Measurements from ENCODE around the gene NNAT.

NNAT gene

DNA sequence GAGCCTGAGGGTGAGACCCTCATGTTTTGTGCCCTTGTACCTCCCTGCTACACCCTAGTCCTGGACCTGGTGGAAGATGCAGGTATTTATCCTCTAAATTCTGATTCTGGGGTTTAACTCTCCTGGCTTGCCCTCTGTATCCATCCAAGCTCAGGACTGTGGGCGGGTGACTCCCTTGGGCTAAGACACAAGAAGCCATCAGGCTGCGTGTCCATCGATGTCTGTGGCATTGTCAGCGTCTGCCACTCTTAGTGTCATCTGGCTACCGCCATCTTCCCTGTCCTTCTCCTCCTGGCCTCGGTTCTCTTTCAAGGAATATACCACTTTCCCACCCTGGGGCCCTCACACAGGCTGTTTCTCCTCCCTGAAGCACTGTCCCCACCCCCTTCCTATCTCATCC, 35.5 kb downstream of the NNAT start:
- H3K36me3 Mint-ChIP-seq, result no peaks in the 10 kb centered on the region
- no peaks in the 10 kb centered on the region for H3K4me1 Mint-ChIP-seq
- CTCF ChIA-PET, result no interaction called here
- H3K27me3 Mint-ChIP-seq, result peaks cover 40% of the 10 kb centered on the region
- no peak overlapping the region for H3K4me3 Mint-ChIP-seq
- H3K27ac Mint-ChIP-seq, result peak overlapping the region; percentile 61
- no peaks in the 10 kb centered on the region for H3K9me3 Mint-ChIP-seq
- no peak for DNase-seq

DNA sequence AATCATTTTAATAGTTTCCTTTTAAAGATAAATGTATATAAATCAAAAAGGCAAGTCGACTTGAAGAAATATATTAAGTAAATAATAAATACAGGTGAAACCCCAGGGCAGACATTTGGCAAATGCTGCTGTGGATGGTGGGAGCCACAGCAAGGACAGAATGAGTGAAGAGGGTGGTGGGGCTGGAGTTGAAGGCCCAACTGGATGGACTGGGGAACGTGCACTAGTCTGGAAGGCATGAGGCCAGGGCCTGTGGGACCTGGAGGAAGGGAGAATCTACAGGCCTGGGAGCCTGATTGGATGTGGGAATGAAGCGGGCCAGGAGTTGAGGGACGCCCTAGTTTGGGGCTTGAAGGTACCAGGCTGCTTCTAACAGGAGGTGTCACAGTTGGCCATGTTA, 37.3 kb downstream of the NNAT start:
- Mint-ChIP-seq H3K9me3 (no peaks in the 10 kb centered on the region), H3K27me3 (peaks cover 38% of the 10 kb centered on the region), H3K4me1 (no peaks in the 10 kb centered on the region), H3K27ac (peak overlapping the region; percentile 49), H3K4me3 (no peak overlapping the region), H3K36me3 (no peaks in the 10 kb centered on the region)
- no peak for DNase-seq
- CTCF ChIA-PET, result no interaction called here

DNA sequence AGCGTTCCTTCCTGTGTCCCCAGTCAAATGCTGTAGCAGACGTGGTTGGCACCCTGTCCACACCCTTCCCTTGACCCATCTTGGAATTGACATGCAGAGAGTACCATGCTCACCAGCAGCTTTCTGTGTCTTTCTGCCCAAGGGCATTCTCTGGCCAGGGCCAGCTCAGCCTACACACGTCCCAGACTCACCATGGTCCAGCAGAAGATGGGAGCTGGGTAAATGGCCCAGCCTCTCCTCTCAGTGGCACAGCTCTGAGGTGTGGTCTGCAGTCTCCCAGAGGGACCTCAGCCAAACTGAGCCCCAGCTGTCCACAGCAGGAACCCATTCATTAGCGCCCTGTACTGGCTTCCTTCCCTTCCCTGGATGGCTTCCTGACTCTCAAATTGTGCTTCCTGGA, 37.7 kb downstream of the NNAT start:
- Mint-ChIP-seq H3K27me3 (peaks cover 36% of the 10 kb centered on the region), H3K4me3 (no peak overlapping the region), H3K36me3 (no peaks in the 10 kb centered on the region), H3K27ac (no peak overlapping the region), H3K9me3 (no peaks in the 10 kb centered on the region), H3K4me1 (no peaks in the 10 kb centered on the region)
- DNase-seq, result no peak
- CTCF ChIA-PET, result interaction anchor here (0.5 kb wide), 1 partner anchor 790 kb away, joined by 3 read pairs; no protein-coding TSS in a partner anchor

DNA sequence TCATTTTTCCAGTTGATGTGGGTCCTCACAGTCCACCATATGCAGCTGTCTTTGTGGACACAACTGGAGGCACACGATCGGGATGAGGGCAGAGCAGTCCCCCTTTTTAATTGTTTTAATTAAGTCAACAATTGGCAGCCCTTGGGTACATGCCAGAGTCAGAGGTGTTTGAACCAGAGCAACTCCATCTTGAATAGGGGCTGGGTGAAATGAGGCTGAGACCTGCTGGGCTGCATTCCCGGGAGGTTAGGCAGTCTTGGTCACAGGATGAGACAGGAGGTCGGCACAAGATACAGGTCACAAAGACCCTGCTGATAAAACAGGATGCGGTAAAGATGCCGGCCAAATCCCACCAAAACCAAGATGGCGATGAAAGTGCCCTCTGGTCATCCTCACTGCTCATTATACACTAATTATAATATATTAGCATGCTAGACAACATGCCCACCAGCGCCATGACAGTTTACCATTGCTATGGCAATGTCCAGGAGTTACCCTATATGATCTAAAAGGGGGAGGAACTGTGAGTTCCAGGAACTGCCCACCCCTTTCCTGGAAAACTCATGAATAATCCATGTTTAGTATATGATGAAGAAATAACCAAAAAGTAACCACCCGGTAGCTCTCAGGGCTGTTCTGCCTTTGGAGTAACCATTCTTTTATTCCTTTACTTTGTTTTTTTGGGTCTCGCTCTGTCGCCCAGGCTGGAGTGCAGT, 38.4 kb downstream of the NNAT start:
- DNase-seq, result no peak
- no peaks in the 10 kb centered on the region for H3K36me3 Mint-ChIP-seq
- peaks cover 43% of the 10 kb centered on the region for H3K27me3 Mint-ChIP-seq
- H3K4me3 Mint-ChIP-seq, result no peak overlapping the region
- no peak overlapping the region for H3K27ac Mint-ChIP-seq
- H3K9me3 Mint-ChIP-seq, result no peaks in the 10 kb centered on the region
- CTCF ChIA-PET, result interaction anchor here (0.5 kb wide), 1 partner anchor 789 kb away, joined by 3 read pairs; no protein-coding TSS in a partner anchor
- no peaks in the 10 kb centered on the region for H3K4me1 Mint-ChIP-seq

DNA sequence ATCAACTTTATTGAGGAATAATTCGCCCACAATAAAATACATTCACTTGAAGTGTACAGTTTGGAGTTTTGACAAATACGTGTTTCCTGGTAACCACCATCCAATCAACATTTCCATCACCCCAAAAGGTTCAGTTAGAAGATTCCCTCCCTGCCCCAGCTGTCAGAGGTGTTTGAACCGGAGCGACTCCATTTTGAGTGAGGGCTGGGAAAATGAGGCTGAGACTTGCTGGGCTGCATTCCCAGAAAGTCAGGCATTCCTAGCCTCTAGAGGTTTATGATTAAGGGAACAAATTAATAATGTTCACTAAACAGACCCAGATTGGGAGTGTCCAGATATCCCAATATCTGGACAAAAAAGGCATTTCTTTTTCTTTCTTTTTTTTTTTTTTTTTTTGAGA, 39.6 kb downstream of the NNAT start:
- no peaks in the 10 kb centered on the region for H3K9me3 Mint-ChIP-seq
- H3K27ac Mint-ChIP-seq, result peak overlapping the region; percentile 26
- CTCF ChIA-PET, result no interaction called here
- DNase-seq, result no peak
- no peaks in the 10 kb centered on the region for H3K36me3 Mint-ChIP-seq
- H3K27me3 Mint-ChIP-seq, result peaks cover 44% of the 10 kb centered on the region
- no peak overlapping the region for H3K4me3 Mint-ChIP-seq
- H3K4me1 Mint-ChIP-seq, result no peaks in the 10 kb centered on the region

DNA sequence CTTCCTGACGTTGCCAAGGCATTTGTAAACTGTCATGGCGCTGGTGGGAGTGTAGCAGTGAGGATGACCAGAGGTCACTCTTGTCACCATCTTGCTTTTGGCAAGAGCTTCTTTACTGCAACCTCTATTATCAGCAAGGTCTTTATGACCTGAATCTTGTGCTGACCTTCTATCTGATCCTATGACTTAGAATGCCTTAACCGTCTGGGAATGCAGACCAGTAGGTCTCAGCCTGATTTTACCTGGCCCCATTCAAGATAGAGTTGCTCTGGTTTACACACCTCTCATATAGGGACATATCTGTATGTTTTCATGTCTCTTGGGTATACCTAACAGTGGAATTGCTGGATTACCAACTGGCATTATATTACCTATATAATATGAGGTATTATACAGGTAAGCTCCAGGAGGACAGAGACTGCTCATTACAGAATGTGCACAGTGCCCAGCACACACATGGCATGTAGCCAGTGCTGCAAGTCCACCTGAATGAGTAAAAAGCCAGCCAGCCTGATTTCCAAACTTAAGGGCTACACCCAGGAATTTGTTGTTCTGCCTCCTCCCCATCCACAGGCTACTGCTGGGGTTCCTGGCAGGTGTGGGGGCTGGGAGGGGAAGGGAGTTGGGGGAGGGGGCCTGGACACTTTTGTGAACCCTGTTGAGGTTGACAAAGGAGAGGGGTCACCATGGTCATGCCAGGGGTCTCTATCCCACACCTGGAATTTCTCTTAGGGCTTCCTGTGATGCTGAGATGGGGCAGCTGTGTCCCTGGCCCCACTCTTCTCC, 41.8 kb downstream of the NNAT start:
- no peak overlapping the region for H3K4me3 Mint-ChIP-seq
- CTCF ChIA-PET, result interaction anchor here (0.9 to 1.8 kb wide), 5 partner anchors 9 to 658 kb away, joined by 3 to 7 read pairs (median 3); no protein-coding TSS in a partner anchor
- no peaks in the 10 kb centered on the region for H3K9me3 Mint-ChIP-seq
- no peaks in the 10 kb centered on the region for H3K4me1 Mint-ChIP-seq
- no peak overlapping the region for H3K27ac Mint-ChIP-seq
- no peaks in the 10 kb centered on the region for H3K36me3 Mint-ChIP-seq
- peaks cover 56% of the 10 kb centered on the region for H3K27me3 Mint-ChIP-seq
- DNase-seq, result no peak

DNA sequence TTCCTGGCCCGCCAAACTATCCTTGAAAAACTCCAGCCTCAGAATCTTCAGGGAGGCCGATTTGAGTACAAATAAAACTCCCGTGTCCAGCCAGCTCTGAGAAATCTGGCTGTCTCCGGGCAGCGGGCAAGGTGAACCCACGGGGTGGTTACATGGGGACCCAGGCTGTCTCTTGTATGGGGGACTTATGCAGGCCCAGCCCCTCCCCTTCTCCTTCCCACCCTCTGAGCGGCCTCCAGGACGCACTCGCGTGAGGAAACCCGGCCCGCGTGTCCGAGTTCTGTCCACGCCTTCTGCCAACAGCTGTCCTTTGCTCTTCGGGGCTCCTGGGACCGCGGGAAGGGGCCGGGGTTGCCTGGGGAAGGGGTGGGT, 43.0 kb downstream of the NNAT start:
- H3K4me1 Mint-ChIP-seq, result no peaks in the 10 kb centered on the region
- no peaks in the 10 kb centered on the region for H3K36me3 Mint-ChIP-seq
- no peak overlapping the region for H3K4me3 Mint-ChIP-seq
- CTCF ChIA-PET, result interaction anchor here (0.9 to 4.7 kb wide), 9 partner anchors 9 to 657 kb away, joined by 3 to 30 read pairs (median 3); no protein-coding TSS in a partner anchor
- peaks cover 58% of the 10 kb centered on the region for H3K27me3 Mint-ChIP-seq
- no peaks in the 10 kb centered on the region for H3K9me3 Mint-ChIP-seq
- H3K27ac Mint-ChIP-seq, result no peak overlapping the region
- DNase-seq, result no peak

DNA sequence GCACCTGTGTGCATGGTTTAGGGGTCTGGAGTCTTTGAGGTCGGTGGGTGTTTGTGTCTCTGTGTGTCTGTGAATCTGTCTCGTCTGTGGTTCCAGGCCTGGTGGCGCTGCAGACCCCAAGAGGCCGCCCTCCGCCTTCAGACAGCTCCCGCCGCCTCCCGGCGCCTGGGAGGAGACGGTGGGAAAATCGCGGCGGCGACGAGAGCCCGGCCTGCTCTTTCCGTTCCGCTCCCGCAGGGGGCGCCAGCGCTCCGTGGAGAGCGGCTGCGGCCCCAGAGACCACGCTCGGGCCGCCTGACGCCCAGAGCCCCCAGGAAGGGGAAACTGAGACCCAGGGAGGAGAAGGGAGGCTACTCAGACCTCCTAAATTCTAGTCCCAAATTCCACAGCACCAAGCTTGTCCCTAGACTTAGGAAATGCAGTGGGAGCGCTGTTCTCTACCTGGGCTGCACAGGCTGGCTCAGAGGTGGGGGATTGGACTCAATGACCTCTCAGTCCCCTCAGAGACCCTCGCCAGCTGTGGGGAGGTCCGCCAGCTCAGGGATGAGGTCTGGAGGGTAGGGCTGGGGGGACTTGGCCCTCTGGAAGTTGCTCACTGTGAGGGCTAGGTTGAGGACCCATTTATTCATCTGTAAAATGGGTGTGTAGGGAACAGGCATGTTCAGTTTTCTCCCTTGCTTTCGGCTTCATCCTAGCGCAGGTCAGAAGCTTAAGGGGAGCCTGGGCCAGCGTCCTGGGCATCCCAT, 43.5 kb downstream of the NNAT start:
- Mint-ChIP-seq H3K4me3 (no peak overlapping the region), H3K27me3 (peaks cover 61% of the 10 kb centered on the region), H3K36me3 (no peaks in the 10 kb centered on the region), H3K4me1 (no peaks in the 10 kb centered on the region), H3K27ac (no peak overlapping the region), H3K9me3 (no peaks in the 10 kb centered on the region)
- CTCF ChIA-PET, result interaction anchor here (0.9 to 4.7 kb wide), 9 partner anchors 10 to 656 kb away, joined by 3 to 30 read pairs (median 3); no protein-coding TSS in a partner anchor
- DNase-seq, result peak; percentile 54

DNA sequence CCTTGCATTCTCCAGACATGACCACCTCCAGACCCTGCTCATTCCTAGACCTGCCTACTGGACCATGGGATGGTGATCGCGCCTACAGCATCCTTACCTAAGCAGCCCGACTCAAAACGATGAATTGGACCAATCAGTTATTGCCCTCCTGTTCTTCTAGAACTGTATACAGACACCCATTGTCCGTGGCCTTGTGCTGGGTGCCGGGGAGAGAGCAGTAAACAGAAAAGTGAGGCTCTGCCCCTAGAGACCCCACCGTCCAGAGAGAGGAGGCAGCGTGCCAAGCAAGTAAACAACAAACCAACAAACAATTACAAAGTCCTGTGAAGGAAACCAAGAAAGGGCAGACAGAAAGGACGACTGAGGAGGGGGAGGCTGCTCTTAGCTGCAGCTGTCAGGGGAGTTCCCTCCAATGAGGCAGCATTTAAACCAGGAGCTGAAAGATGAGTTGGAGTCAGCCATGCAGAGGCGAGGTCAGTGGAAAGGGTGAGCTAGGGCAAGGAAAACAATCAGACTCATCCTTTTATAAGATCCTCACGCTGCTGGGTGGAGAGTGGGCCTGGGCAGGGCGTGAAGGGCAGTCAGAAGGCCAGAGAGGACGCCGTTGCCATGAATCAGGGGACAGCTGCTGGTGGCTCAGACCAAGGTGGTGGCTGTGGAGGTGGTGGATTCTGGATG, 44.2 kb downstream of the NNAT start:
- Mint-ChIP-seq H3K4me3 (no peak overlapping the region), H3K27ac (no peak overlapping the region), H3K36me3 (no peaks in the 10 kb centered on the region), H3K9me3 (no peaks in the 10 kb centered on the region), H3K4me1 (no peaks in the 10 kb centered on the region), H3K27me3 (peaks cover 66% of the 10 kb centered on the region)
- CTCF ChIA-PET, result interaction anchor here (0.9 to 4.7 kb wide), 8 partner anchors 10 to 660 kb away, joined by 3 to 30 read pairs (median 4); no protein-coding TSS in a partner anchor
- DNase-seq, result no peak

DNA sequence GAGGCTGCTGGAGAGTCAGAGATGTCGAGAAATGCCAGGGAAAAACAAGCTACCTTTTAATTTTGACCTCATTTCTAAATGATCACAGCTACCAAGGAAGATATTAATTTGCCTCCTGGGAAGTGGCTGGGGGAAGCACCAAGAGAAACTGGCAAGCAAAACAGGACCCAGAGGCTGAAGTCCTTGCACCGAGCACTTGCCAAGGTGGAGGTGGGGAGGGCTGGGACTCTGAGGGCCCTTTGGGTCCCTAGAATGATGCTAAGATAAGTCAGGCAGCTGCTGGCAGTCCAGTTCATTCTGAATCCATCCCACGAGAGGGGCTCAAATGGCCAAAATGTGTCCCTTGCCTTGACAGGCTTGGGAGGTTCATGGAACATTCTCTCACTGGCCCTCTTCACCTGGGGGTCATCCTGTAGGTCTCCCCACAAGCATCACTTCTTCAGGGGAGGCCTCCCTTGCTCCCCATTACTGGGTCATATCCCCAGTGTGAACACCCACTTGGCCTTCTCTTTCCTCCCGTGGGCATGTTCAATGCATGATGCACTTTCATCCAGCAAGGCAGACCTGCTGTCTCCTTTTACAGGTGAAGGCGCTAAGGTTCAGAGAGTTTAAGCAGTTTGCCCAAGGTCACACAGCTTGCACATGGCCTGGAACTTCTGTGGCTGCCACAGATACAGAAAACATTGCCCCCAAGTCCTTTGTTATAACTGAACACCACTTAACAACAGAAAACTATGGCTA, 45.7 kb downstream of the NNAT start:
- no peaks in the 10 kb centered on the region for H3K4me1 Mint-ChIP-seq
- no peaks in the 10 kb centered on the region for H3K36me3 Mint-ChIP-seq
- no peaks in the 10 kb centered on the region for H3K9me3 Mint-ChIP-seq
- H3K27ac Mint-ChIP-seq, result no peak overlapping the region
- DNase-seq, result no peak
- H3K4me3 Mint-ChIP-seq, result no peak overlapping the region
- CTCF ChIA-PET, result interaction anchor here (0.9 to 4.7 kb wide), 5 partner anchors 9 to 658 kb away, joined by 4 to 30 read pairs (median 6); no protein-coding TSS in a partner anchor
- peaks cover 78% of the 10 kb centered on the region for H3K27me3 Mint-ChIP-seq

DNA sequence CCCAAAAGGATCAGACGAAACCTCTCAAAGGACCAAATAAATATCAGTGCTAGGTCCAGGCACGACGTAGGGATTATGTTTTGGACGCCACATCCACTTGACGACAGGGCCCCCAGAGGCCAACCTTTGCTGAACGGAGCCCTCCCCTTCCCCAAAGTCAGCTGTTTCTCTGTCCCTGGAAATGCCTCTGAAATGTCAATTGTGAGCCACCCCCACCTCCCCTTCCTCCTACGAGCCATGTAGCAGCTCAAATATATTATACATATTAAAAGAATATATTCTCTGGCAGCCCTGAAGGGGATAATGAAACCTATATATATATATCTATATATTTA, 46.2 kb downstream of the NNAT start:
- no peak overlapping the region for H3K4me3 Mint-ChIP-seq
- no peaks in the 10 kb centered on the region for H3K9me3 Mint-ChIP-seq
- H3K27me3 Mint-ChIP-seq, result peaks cover 79% of the 10 kb centered on the region
- H3K4me1 Mint-ChIP-seq, result no peaks in the 10 kb centered on the region
- no peak for DNase-seq
- H3K27ac Mint-ChIP-seq, result no peak overlapping the region
- no peaks in the 10 kb centered on the region for H3K36me3 Mint-ChIP-seq
- CTCF ChIA-PET, result interaction anchor here (1.9 to 4.7 kb wide), 3 partner anchors 426 to 658 kb away, joined by 6 to 30 read pairs (median 9); no protein-coding TSS in a partner anchor

DNA sequence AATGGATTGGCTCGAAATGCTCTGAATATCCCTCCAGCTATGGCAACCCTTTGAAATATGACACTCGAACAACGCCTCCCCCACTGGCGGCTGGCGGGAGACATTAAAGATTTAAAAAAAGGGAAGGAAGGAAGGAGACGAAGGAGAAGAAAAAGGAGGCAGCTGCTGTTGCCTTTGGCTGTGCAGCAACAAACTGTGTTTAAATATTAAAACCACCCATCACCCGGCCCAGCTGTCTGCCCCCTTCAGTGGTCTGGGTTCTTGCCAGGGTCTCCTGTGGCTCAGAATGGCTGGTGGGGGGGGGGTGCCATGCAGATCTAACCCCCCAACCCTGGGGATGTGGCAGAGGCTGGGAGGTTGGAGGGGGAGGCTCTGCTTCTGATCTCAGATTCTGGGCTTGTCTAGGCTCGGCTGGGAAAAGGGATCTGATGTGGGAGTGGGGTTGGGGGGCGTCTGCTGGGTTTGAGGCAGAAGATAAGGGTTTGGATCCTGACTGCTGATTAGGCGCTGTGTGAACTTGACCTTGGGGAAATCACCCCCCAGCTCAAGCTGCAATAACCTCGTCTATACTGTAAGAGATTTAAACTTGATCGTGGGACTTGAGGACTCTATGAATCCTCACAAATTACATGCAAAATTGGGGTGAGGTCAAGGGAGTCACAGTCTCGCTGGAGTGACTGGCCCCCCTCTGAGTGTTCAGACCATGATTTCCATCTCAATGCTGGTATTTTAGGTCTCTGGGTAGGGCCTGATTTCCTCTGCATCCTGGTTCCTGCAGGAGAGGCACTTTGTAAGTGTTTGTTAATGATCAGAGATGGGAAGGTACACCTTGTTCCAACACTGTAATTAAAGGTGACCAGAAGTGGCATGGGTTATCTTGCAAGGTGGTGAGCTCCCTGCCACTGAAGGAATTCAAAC, 46.9 kb downstream of the NNAT start:
- Mint-ChIP-seq H3K27ac (no peak overlapping the region), H3K27me3 (peaks cover 81% of the 10 kb centered on the region), H3K9me3 (no peaks in the 10 kb centered on the region), H3K4me1 (no peaks in the 10 kb centered on the region), H3K4me3 (no peak overlapping the region), H3K36me3 (no peaks in the 10 kb centered on the region)
- DNase-seq, result no peak
- CTCF ChIA-PET, result interaction anchor here (2.2 to 4.7 kb wide), 2 partner anchors 425 to 653 kb away, joined by 9 to 30 read pairs; no protein-coding TSS in a partner anchor
